Measurements from ENCODE around the gene DDAH1.

The DDAH1 gene

GRCh38 chr1:85328713-85329397 is 136.1 kb downstream of the DDAH1 start:
- DNase-seq (ENCODE audit: low read depth) = no peak

DNA sequence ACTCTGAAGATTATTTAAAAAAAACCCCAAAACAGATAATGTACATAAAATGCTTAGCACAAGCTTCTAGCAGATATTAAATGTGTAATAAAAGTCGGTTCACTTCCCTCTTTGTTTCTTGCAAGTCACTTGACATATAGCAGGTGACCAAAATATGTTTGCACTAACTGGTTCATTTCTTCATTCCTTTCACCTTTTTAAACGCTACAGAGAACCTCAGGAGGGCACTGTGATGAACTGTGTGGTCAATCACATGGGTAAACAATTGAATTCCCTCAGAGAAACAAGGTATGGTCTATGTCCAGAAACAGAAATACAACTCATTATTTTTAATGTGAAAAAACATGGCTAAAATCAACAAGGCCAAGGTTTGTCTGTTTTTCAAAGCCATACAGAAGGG is 137.2 kb downstream of the DDAH1 start:
- DNase-seq (ENCODE audit: low read depth) = no peak

DNA sequence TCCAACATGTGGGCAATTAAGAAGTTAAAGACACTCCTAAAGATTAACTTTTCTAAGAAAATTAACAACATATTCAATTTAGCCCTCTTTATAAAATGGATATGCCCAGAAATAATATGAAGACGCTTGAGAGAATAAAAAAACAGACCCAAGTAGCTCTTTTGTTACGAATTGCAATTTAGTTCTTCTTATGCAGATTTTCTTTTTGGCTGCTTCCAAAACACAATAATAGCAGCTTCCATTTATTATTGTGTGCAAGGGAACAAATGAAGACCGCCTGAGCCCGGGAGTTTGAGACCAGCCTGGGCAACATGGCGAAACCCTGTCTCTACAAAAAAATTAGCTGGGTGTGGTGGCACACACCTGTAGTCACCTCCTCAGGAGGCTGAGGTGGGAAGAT is 138.1 kb downstream of the DDAH1 start:
- DNase-seq (ENCODE audit: low read depth) = no peak

- no peak for DNase-seq (ENCODE audit: low read depth)
Measured at GRCh38 chr1:85326336-85326735, 138.6 kb downstream of the DDAH1 start.

- DNase-seq (ENCODE audit: low read depth) = no peak
Measured at GRCh38 chr1:85325920-85326319, 139.0 kb downstream of the DDAH1 start.

GRCh38 chr1:85323770-85324169 is 141.2 kb downstream of the DDAH1 start:
- DNase-seq (ENCODE audit: low read depth) = no peak

DNA sequence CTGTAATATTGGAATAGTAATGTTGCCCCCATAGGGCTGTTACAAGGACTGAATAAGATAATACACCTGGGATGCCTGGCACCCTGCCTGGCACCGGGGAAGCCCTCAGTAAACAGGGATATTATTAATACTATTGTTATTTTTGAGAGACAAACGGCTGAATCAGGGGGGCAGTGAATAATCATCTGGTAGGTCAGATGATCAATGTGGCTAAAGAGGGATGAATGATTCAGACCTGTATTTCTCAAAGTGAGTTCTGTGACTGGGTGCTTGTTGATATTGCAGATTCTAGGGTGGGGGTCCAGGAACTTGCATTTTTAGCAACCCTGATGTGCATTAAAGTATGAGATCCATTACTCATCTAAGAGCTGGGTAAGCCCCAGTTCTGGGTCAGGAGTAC is 142.3 kb downstream of the DDAH1 start:
- DNase-seq (ENCODE audit: low read depth) = no peak

DNA sequence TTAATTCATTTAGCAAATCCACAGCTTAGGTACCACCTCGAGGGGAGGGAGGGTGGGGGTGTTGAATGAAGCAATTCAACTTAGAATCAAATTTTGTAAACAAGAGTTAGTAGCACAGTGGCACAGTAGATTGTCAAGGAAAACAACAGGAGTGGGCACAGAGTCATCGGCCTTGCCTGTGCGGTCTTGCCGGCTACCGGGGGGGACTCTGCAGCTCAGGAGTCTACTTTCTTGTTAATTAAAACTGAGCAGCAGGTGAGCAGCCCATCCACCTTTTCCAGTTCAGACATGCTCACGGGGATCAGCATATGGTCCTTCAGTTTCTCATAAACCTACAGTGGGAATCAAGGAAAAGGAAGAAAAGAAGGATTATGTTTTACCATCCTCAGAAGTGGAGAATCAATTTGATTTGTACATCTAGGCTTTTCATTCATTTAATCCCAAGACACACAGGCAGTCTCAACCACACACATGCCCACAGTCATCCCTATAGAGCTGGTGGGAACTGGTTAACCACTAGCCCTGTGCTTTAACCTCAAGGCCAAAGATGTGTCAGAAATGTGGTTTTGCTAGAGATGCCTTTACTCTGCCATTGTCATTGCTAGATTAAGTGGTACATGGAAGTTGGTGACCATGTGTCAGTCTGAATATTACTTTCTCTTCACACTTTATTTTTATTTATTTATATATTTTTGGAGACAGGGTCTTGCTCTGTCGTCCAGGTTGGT is 143.6 kb downstream of the DDAH1 start:
- no peak for DNase-seq (ENCODE audit: low read depth)

- no peak for DNase-seq (ENCODE audit: low read depth)
Measured at GRCh38 chr1:85320371-85321131, 144.4 kb downstream of the DDAH1 start.

DNA sequence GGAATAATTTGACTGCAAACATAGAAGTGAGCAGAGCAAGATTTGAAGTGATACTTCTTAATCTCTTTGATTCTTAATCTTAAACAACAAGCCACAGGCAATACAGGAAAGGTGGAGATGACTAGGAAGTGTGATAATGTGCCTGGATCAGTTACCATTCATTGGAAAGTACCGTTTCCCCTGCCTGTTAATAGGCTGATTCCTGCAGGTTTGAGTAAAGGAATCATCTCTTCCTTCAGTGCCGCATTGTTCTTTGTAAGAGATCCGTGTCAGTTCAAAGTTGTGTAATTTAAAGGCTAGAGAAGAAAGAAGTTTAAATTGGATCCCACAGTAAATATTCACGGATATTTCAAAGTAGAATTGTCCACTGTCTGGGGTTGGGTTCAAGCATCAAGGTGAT is 145.0 kb downstream of the DDAH1 start:
- no peak for DNase-seq (ENCODE audit: low read depth)

GRCh38 chr1:85319491-85319890 is 145.5 kb downstream of the DDAH1 start:
- DNase-seq (ENCODE audit: low read depth) = no peak

GRCh38 chr1:85318217-85318616 is 146.7 kb downstream of the DDAH1 start:
- DNase-seq (ENCODE audit: low read depth) = no peak

- no peak for DNase-seq (ENCODE audit: low read depth)
Measured at GRCh38 chr1:85317560-85317959, 147.4 kb downstream of the DDAH1 start.

- no peak for DNase-seq (ENCODE audit: low read depth)
Measured at GRCh38 chr1:85316321-85316720, 148.6 kb downstream of the DDAH1 start.

- DNase-seq (ENCODE audit: low read depth) = no peak
Measured at GRCh38 chr1:85315789-85316188, 149.2 kb downstream of the DDAH1 start.

DNA sequence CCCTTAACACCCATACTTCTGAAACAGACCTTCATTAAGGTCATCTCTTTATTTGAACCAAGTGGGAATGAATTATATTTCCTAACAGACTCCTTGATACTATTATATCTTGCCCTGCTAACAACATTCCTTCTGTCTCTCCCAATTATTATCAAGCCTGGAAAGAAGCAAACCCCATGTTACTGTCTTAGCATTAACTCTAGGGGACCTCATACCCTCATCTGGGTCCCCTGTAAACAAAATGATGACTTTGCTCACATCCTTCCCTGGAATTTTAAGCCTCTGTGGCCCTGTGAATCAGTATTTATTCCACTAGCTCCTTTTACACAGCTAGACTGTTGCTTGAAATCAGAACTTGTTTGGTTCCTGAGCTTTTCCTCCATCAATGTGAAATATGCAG is 150.2 kb downstream of the DDAH1 start:
- no peak for DNase-seq (ENCODE audit: low read depth)

DNA sequence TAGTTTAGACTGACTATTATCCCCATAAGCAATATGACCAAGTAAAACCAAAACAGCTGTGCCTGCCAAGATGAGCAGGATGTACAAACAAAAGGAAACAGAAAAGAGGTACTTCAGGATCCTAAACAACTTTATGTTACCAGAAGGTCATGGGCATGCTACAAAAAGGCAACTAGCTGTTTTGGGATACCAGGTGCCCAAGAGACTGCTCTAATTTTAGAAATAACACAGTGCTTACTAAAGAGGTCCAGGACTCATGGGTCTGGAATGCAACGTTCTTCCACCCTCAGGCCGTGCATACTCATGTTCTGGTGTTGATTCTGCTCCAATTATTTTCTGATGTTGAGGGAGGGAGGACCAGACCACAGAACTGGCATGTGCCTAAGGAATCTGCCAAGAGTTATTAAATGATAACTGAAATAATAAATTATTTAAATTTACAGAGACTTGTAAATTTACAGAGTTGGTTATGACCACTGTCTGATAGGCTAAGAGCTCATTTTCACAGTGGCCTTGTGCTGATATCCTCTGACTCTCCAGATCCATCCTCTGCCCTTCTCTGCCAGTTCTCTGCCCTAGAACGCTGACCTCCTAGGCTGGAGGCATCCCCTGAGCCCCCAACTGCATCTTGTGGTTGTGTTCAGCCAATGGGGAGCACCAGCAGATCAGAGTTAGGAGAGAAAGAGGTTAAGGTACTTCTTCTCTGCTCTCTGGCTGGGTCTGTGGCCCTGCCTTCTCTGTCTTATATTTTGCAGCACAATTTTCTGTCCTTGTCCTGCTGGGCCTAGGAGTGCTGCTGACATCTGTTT is 150.9 kb downstream of the DDAH1 start:
- DNase-seq (ENCODE audit: low read depth) = no peak

DNA sequence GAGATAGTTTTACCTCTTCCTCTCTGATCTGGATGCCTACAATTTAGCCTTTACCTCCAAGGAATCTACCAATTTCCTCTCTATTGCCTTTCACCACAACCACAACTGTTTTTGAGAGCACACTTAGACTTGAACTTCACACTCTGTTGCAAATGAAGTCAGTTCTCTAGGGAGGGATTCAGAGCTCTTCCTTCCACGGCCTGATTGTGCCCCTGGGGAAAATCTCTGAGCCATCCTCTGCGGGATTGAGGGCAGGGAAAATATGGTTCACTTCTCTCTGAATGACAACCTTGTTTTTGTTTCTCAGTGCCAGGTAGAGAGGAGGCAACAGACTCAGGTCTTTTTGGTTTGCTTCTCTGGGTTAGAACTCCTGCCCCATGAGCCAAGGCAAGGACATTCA is 153.1 kb downstream of the DDAH1 start:
- DNase-seq (ENCODE audit: low read depth) = no peak

DNA sequence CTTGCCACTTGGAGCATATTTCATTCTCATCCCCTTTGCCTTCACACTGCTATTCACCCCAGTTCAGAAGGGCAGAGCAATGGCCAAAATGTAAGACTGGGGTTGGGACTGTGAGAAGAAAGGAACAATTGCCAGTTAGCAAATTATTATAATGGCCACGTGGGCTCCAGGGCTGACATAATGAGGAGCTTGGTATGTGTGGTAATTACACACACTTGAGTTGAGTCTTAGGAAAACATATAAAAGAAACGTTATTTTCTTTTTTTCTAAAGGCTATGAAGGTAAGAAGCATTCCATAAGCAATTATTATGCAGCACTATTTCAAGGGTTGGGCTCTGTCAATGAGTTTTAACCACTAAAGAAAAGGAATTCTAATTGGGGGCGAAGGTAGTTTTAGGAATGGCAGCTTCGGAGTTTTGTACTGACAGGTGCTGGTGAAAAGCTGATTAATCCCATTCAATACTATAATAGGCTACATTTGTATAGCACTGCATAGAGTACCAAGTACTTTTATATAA is 156.1 kb downstream of the DDAH1 start:
- DNase-seq (ENCODE audit: low read depth) = no peak

DNA sequence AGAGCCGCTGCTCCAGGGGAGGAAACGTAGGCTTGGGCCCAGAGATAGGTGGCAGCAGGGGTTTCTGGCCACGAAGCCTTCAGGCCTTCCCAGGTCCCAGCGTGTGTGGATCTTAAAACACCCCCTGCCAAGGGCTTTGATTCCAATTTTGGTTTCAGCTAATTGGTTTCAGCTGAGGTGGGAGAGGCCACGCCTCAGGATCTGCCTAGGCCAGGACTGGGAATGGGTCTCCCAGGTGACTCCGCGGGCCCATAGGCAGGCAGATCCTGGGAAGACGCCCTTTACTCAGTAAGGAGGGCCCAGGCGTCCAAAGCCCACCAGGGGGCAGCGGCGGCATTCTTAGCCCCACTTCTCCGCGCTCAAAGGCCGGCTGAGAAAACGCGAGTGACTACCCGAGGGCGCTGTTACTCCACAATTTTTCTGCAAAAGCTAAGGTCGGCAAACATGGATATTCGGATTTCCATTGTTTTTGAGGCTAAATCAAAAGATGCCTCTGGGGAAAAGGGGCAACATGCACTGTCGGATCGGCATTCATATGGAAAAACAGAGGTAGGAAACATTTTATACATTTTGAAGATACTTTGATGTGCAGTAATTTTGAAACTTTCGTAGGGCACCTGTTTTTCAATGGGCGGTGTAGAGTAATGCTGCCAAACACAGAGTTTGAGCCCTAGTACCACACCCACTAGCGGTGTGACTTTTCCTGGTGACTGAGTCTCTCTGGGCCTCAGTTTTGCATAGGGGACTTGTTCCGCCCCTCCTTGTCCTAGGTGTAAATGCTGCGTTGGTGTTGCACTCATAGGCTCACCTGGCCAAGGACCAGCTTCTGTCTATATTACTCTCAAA is 156.7 kb downstream of the DDAH1 start:
- DNase-seq (ENCODE audit: low read depth) = no peak

DNA sequence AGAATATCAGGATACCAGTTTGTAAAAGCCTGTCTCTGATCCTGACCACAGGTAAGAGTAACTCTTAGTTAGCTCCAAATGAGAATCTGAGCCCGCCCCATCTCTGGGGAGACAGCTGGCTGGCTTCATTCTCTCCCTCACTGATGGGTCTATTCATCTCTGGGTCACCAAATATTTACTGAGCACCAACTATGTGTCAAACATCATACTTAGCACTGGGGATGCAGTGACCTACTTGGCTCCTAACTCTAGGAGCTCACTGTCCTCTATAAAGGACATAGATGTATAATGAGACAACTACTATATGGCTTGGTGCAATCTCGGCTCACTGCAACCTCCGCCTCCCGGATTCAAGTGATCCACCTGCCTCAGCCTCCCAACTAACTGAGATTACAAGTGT is 158.7 kb downstream of the DDAH1 start:
- no peak for DNase-seq (ENCODE audit: low read depth)
